Measurements from ENCODE around the gene TRMT2A. TPM values are rescaled to one million over a fixed set of nuclear protein-coding genes. Genes with fewer than 3 reads are reported as not detected.

TRMT2A gene
- total RNA-seq, 1 donor from 2014 or later = 36.7 TPM

- DNase-seq (ENCODE audit: low spot score) (no peak), ATAC-seq (no peak)
Measured at GRCh38 chr22:20135806-20136602, 19.0 kb upstream of the TRMT2A start.

GRCh38 chr22:20135265-20135664, 18.2 kb upstream of the TRMT2A start:
- ATAC-seq (no peak), DNase-seq (ENCODE audit: low spot score) (no peak)

- DNase-seq (ENCODE audit: low spot score) (no peak), ATAC-seq (no peak)
Measured at GRCh38 chr22:20133930-20134549, 17.0 kb upstream of the TRMT2A start.

- ATAC-seq (no peak), DNase-seq (ENCODE audit: low spot score) (no peak)
Measured at GRCh38 chr22:20132686-20133246, 15.7 kb upstream of the TRMT2A start.

GRCh38 chr22:20131859-20132685, 15.0 kb upstream of the TRMT2A start:
- peak; percentile 71 for DNase-seq (ENCODE audit: low spot score)
- ATAC-seq = peak; percentile 8

GRCh38 chr22:20131597-20131858, 14.5 kb upstream of the TRMT2A start, which contains the start of gene ZDHHC8:
TSS of gene ZDHHC8 (plus strand) at chr22:20131804. CDS start at chr22:20131948, 144 bp downstream.
- ATAC-seq = peak; percentile 60
- DNase-seq (ENCODE audit: low spot score) = no peak

GRCh38 chr22:20130731-20131596, 13.9 kb upstream of the TRMT2A start:
- peak; percentile 80 for ATAC-seq
- peak; percentile 90 for DNase-seq (ENCODE audit: low spot score)

GRCh38 chr22:20130319-20130718, 13.3 kb upstream of the TRMT2A start:
- ATAC-seq (no peak), DNase-seq (ENCODE audit: low spot score) (no peak)

- ATAC-seq (no peak), DNase-seq (ENCODE audit: low spot score) (no peak)
Measured at GRCh38 chr22:20129747-20130014, 12.7 kb upstream of the TRMT2A start.

GRCh38 chr22:20128902-20129746, 12.1 kb upstream of the TRMT2A start:
- ATAC-seq = peak; percentile 52
- DNase-seq (ENCODE audit: low spot score) = peak; percentile 90

- ATAC-seq (no peak), DNase-seq (ENCODE audit: low spot score) (no peak)
Measured at GRCh38 chr22:20128619-20128901, 11.5 kb upstream of the TRMT2A start.

- ATAC-seq (no peak), DNase-seq (ENCODE audit: low spot score) (no peak)
Measured at GRCh38 chr22:20127869-20128618, 11.0 kb upstream of the TRMT2A start.

- ATAC-seq (no peak), DNase-seq (ENCODE audit: low spot score) (no peak)
Measured at GRCh38 chr22:20127318-20127868, 10.4 kb upstream of the TRMT2A start.

- DNase-seq (ENCODE audit: low spot score) = no peak
Measured at GRCh38 chr22:20126284-20127029, 9.4 kb upstream of the TRMT2A start.

GRCh38 chr22:20125201-20126174, 8.5 kb upstream of the TRMT2A start:
- ATAC-seq = peak; percentile 80
- peak; percentile 91 for DNase-seq (ENCODE audit: low spot score)

More at GRCh38 chr22:20126284-20127029, 9.4 kb upstream of the TRMT2A start:
- no peak for ATAC-seq

- DNase-seq (ENCODE audit: low spot score) (no peak), ATAC-seq (no peak)
Measured at GRCh38 chr22:20124083-20124787, 7.2 kb upstream of the TRMT2A start.

All from left lobe of liver (tissue), 2 donors.